Breast epithelium (tissue), 3 donors: ENCODE data around the gene KCNJ13.

Experiments used
- POLR2A ChIP-seq: fragments of 450-650 bp; IDR thresholded peaks from one replicate; pipeline ENCODE4 v1.6.1; 2016; ENCODE audit warnings: antibody characterized with exemption, mild to moderate bottlenecking, moderate library complexity
- POLR2AphosphoS5 ChIP-seq, 3 donors: sonication (generic); formaldehyde crosslinking; IDR thresholded peaks; one replicate each; pipeline ENCODE4 v1.6.1; 2017; ENCODE audit warnings: antibody characterized with exemption in 3 of 3

DNA sequence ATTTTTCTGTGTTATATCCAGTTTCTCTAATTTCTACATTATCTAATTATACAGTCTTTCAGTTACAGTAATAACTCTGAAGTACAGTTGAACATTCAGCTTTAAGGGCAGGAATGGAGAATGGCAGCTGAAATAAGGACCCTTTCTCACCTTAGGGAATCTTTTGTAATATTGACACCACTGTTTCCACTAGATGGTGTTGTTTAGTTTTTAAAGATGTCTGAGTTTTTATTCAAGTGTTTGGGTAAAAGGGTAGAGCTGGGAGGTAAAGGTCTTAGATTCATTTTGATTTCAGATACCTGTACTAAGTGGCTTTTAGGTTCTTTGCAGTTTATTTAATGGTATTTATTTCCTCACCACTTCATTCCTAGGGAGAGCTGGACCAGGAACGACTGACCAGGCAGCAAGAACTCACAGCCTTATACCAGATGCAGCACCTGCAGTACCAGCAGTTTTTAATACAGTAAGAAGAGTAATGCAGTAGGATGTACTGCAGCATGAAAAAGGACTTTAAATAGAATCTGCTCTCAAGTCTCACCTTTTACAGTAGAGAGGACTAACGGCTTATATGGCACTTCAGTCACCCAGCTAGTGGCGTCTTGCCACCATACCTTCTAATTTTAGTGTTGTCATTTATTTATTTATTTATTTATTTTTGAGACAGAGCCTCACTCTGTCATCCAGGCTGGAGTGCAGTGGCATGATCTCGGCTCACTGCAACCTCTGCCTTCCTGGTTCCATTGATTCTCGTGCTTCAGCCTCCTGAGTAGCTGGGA, 33.2 kb upstream of the KCNJ13 start:
- no peak for TF ChIP-seq POLR2A
- no peak for TF ChIP-seq POLR2AphosphoS5 (IDR thresholded peaks at IDR 0.05)
